Fibroblast of skin of left biceps (primary cell): ENCODE data around the gene RBM6.
A peak's percentile ranks its signal among the peaks of the same experiment; 100 is the strongest.

Source experiments
- DNase-seq, 2 experiments: peaks; one replicate each; pipeline ENCODE4 v3.0.0-alpha.2; 2013; ENCODE audit warnings: low read depth in 2 of 2

Gene RBM6

DNA sequence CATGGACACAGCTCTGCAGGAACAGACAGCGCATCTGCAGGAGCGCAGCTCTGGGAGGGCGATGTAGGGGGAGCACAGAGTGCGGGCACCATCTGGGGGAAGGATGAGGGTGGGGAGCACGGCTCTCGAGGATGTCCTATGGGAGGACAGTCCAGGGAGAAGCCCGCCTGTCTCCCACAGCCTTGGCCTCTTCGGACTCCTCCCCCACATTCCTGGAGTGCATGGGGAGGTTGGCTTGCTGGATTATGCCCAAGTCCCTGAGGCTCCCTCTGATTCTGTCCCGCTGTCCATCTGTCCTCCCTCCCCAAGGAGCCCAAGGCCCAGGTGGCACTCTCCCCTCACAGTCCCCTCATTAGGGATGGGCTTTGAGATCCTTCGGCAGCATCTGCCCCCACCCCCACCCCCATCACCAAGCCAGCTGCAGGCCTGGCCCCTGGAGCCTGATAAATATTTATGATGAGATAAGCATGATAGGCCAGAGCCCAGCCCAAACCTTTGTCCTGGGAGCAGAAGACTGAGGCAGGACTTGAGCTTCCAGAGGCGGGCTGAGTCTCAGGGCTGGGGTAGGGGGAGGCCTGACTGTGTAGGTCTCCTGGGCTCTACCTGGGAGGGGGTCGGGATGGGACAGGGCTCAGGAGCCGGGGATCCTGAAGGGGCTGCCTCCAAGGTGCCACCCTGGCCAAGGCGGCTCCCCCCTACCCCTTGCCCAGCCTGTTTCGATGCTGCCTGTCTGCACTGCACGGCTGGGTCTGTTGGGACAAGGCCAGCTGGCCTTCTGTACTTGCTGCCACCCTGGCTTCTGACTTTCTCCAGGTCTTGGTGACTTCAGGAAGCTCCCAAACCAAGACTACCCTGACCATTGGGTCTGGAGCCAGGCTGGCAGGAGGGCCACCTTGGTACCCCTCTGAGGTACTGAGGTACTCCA lies 186.6 kb downstream of the RBM6 start:
- peak in 1 of 2 experiments; percentile 18 for DNase-seq
